ENCODE results near the gene CDKAL1. TPM values are rescaled to one million over a fixed set of nuclear protein-coding genes. Genes with fewer than 3 reads are reported as not detected.

Gene CDKAL1
- total RNA-seq, 2 donors from 2014 or later = 23.5 to 26.4 TPM

GRCh38 chr6:21074484-21074883 is 540.2 kb downstream of the CDKAL1 start:
- Mint-ChIP-seq H3K27ac (no peak overlapping the region), H3K36me3 (ENCODE audit: low read depth) (peaks cover 29% of the 10 kb centered on the region), H3K9me3 (peaks cover 35% of the 10 kb centered on the region), H3K4me3 (no peak overlapping the region), H3K27me3 (ENCODE audit: insufficient read depth) (no peaks in the 10 kb centered on the region), H3K4me1 (peaks cover 33% of the 10 kb centered on the region)
- Histone ChIP-seq H3K9ac (ENCODE audit: extremely low read depth, low read length, poor library complexity, severe bottlenecking) (no peak overlapping the region), H3K27ac (ENCODE audit: low read depth, low read length) (no peak overlapping the region), H3K4me1 (ENCODE audit: control insufficient read depth, insufficient read depth, low read length) (peaks cover 5% of the 10 kb centered on the region), H3K4me3 (ENCODE audit: low read length) (no peak overlapping the region), H3K36me3 (ENCODE audit: control insufficient read depth, insufficient read depth, low read length) (no peaks in the 10 kb centered on the region), H3K27me3 (ENCODE audit: control insufficient read depth, insufficient read depth, low read length, poor library complexity, severe bottlenecking) (no peaks in the 10 kb centered on the region), H3K9me3 (ENCODE audit: control insufficient read depth, low read length) (peaks cover 36% of the 10 kb centered on the region)
- DNase-seq = no peak
- TF ChIP-seq CTCF (conservative IDR thresholded peaks at IDR 0.05) = no peak
- WGBS, 2 experiments (ENCODE audit: insufficient coverage in 1 of 2, insufficient read length in 1 of 2) = 92% methylated on average over 1 of the region's 1 CpG; no CpG with 5 or more reads in 1 of the 2 experiments

GRCh38 chr6:21075986-21076385 is 541.7 kb downstream of the CDKAL1 start:
- Mint-ChIP-seq H3K27ac (no peak overlapping the region), H3K4me1 (peaks cover 37% of the 10 kb centered on the region), H3K27me3 (ENCODE audit: insufficient read depth) (no peaks in the 10 kb centered on the region), H3K9me3 (peaks cover 26% of the 10 kb centered on the region), H3K36me3 (ENCODE audit: low read depth) (peaks cover 25% of the 10 kb centered on the region), H3K4me3 (no peak overlapping the region)
- DNase-seq = no peak
- H3K9me3 ChIP-seq (ENCODE audit: control insufficient read depth, low read length) = peaks cover 36% of the 10 kb centered on the region
- no peaks in the 10 kb centered on the region for H3K36me3 ChIP-seq (ENCODE audit: control insufficient read depth, insufficient read depth, low read length)
- 89 to 90% methylated on average over 1 to 2 of the region's 2 CpGs for WGBS, 2 experiments (ENCODE audit: insufficient coverage in 1 of 2, insufficient read length in 1 of 2)
- H3K4me3 ChIP-seq (ENCODE audit: low read length) = no peak overlapping the region
- no peak overlapping the region for H3K9ac ChIP-seq (ENCODE audit: extremely low read depth, low read length, poor library complexity, severe bottlenecking)
- TF ChIP-seq CTCF (conservative IDR thresholded peaks at IDR 0.05) = no peak
- no peak overlapping the region for H3K27ac ChIP-seq (ENCODE audit: low read depth, low read length)
- peaks cover 15% of the 10 kb centered on the region for H3K4me1 ChIP-seq (ENCODE audit: control insufficient read depth, insufficient read depth, low read length)
- H3K27me3 ChIP-seq (ENCODE audit: control insufficient read depth, insufficient read depth, low read length, poor library complexity, severe bottlenecking) = no peaks in the 10 kb centered on the region

- no peaks in the 10 kb centered on the region for H3K27me3 ChIP-seq (ENCODE audit: control insufficient read depth, insufficient read depth, low read length, poor library complexity, severe bottlenecking)
- no peak for TF ChIP-seq CTCF (conservative IDR thresholded peaks at IDR 0.05)
- no peak overlapping the region for H3K4me3 ChIP-seq (ENCODE audit: low read length)
- no peak overlapping the region for H3K27ac ChIP-seq (ENCODE audit: low read depth, low read length)
- H3K4me1 ChIP-seq (ENCODE audit: control insufficient read depth, insufficient read depth, low read length) = peaks cover 22% of the 10 kb centered on the region
- peaks cover 19% of the 10 kb centered on the region for H3K9me3 ChIP-seq (ENCODE audit: control insufficient read depth, low read length)
- Mint-ChIP-seq H3K27me3 (ENCODE audit: insufficient read depth) (no peaks in the 10 kb centered on the region), H3K4me1 (peaks cover 32% of the 10 kb centered on the region), H3K36me3 (ENCODE audit: low read depth) (peaks cover 14% of the 10 kb centered on the region), H3K9me3 (peaks cover 14% of the 10 kb centered on the region), H3K4me3 (no peak overlapping the region), H3K27ac (no peak overlapping the region)
- H3K36me3 ChIP-seq (ENCODE audit: control insufficient read depth, insufficient read depth, low read length) = peaks cover 3% of the 10 kb centered on the region
- H3K9ac ChIP-seq (ENCODE audit: extremely low read depth, low read length, poor library complexity, severe bottlenecking) = no peak overlapping the region
- DNase-seq = peak; percentile 59
- WGBS, 2 experiments (ENCODE audit: insufficient coverage in 1 of 2, insufficient read length in 1 of 2) = 80 to 100% methylated on average over 1 to 3 of the region's 3 CpGs
Observed at GRCh38 chr6:21078497-21078896, 544.2 kb downstream of the CDKAL1 start.

All from endodermal cell (in vitro differentiated cells).